ENCODE results near the gene HIVEP1.
A peak's percentile ranks its signal among the peaks of the same experiment; 100 is the strongest.
"Not testable (repeated sequence)": the region's sequence is repeated elsewhere in the genome, so short reads cannot be mapped to it uniquely, and the experiment has no call there.

The HIVEP1 gene

GRCh38 chr6:12126051-12126450, 113.9 kb downstream of the HIVEP1 start:
- no peak for DNase-seq

GRCh38 chr6:12129523-12129922, 117.4 kb downstream of the HIVEP1 start:
- no peak for DNase-seq

DNA sequence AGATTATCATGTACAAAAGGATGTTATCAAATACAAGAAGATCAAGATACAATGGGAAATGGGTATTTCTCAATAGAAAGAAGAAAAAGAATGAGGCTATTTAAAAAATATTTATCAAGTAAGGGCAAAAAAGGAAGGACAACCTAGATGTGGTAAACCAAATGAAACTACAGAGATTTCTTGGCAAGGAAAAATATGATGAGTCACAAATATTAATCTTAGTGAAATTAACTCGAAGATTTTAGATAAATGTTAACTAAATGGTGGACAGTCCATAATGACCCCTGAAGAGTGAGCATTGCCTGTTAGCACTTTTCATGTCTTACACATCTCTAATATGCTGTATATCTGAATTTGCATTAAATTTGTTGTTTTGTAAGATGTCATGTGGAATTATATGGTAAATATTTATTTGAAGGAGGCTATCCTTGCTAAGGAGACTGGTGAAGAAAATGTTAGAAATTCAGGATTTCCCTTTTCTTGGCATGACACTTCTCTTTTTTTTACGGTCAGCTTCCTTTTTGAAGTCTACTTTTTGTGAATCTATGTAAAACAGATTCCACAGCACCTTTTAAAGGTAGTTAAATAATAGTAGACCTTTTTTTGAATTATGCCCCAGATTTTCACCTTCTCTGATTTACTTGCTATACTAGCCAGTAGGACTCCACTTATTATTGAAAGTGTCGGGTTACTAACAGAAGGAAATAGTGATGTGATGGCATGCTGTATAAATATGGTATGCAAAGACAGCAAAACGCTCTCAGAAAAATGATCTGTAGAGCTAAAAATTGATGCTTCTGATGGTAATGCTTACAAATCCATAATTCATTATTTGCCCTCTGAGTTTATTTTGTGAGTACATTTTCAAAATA, 120.5 kb downstream of the HIVEP1 start:
- no peak for DNase-seq

GRCh38 chr6:12134581-12134980, 122.5 kb downstream of the HIVEP1 start:
- no peak for DNase-seq

DNA sequence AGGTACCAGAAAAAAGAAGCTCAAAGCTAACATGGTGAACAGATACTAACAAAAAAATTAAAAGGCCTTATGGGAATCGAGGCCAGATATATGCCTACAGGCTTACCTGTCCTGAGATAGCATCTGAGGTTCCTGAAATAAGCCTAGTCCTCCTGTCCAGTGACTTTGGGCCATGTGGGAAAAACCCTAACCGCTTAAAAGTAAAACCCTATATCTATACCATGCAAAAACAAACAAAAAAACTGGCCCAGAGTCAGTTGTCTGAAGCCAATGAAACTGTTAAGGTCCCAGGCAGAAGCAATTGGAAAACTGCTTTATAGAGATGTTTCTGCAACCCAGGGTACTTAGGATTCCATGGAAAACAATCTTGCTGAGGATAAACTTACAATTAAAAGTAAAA, 122.9 kb downstream of the HIVEP1 start:
- no peak for DNase-seq

GRCh38 chr6:12136905-12137304, 124.8 kb downstream of the HIVEP1 start:
- DNase-seq = no peak

- DNase-seq = no peak
Measured at GRCh38 chr6:12137480-12137879, 125.4 kb downstream of the HIVEP1 start.

GRCh38 chr6:12138381-12138780, 126.3 kb downstream of the HIVEP1 start:
- peak; percentile 25 for DNase-seq

GRCh38 chr6:12138936-12139335, 126.8 kb downstream of the HIVEP1 start:
- no peak for DNase-seq

DNA sequence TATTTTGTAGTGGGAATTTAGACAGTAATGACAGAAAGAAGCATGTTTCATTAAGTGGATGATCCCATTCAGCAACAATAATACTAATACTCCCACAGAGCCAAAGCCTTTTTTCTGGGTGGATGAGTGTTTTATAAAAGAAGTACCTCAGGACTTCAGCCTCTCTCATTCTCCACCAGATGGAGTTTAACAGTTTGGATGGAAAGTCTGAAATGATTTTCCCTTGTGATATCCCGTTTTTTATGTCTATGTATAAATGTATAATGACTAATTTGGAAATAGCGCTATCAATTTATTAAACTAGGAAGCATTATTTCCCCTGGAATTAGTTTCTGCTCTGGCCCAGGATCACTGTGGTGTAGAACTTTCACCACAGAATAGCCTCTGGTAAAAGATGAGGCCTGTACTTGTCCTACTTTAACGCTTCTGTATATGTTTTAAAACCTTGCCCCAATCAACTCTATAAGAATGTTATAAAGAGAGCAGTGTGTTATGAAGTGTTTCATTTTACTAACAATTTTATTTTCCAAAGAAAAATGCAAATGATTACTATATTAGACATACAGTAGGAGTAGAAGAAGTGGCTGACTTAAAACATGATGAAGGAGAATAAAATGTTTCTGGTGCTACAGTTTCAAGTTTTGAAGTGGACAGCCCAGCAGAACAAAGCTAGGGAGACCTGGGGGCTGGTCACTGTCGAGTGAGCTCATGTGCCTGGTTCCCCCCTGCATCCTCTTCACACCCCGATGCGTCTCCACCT, 135.6 kb downstream of the HIVEP1 start:
- no peak for DNase-seq

- DNase-seq = no peak
Measured at GRCh38 chr6:12148317-12148801, 136.2 kb downstream of the HIVEP1 start.

DNA sequence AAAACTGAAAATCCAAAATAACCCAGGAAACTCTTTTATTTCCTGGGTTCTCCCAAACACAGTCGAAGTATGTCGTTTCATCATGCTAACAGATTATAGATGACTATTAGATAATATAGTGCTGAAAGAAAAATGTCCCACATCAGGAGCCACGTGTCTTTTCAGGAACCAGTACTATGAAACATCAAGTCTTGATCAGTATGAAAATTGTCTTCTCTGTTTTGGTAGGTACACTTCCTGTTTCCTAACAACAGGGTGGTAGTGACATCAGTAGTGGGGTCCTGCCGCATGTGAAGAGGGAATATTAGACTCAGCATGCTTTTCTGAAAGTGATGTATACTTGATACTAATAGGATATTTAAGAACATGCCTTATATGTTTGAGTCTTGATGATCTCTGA, 136.7 kb downstream of the HIVEP1 start:
- no peak for DNase-seq

DNA sequence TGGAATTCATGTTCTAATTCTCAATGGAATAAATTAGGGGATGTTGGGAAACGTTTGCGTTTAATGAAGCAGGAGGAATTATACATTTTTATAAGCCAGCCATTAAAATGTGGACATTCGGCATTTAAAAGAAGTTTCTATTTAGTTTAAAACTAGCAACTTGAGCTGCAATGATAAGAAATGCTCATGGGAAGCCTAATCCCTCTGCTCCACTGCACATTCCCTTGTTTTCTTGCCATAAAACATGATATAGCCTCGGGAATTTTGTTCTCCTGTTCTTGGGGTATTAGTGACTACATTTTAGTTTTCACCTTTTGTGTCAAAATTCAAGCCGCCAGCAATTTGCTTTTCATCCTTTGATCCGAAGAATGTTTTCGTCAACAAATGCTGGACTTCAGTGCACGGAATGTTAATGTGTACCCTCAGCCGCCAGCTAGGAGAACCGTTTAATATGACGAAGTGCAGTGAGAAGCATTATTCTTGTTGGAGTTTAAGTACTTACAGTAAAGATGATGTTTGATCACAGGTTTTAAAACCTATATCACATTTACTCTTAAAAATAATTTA, 137.9 kb downstream of the HIVEP1 start:
- DNase-seq = no peak

DNA sequence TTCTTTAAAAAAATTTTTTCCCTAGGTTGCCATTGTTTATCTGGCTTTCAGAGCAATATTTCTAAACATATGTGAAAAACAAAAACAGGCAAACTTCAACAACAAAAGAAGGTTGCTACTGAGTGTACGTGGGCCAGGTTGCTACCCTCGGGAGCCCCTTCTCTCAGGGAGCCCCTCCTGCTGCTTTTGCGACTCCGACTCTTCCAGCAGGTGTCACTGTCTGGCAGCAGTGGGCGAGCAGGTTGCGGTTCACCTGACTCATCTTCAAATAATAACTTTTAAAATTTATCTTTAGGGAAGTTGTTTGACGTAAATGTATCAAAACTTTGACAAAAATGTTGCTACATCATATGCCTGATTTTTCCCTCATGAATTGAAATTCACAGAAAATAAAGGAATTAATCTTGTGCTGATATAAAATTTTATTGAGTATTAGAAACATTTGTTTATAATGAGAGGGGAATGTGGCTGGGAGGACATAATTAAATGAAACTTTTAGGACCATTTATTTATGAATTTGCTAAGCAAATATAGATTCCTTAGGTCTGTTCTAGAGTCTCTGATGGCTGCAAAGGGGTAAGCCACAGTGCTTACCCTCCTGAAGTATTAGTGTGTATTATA, 138.8 kb downstream of the HIVEP1 start:
- DNase-seq = peak; percentile 55

GRCh38 chr6:12151433-12151820, 139.3 kb downstream of the HIVEP1 start:
- no peak for DNase-seq

GRCh38 chr6:12152023-12152970, 140.2 kb downstream of the HIVEP1 start:
- DNase-seq = no peak

- not testable (repeated sequence) for DNase-seq
Measured at GRCh38 chr6:12155769-12156168, 143.7 kb downstream of the HIVEP1 start.

DNA sequence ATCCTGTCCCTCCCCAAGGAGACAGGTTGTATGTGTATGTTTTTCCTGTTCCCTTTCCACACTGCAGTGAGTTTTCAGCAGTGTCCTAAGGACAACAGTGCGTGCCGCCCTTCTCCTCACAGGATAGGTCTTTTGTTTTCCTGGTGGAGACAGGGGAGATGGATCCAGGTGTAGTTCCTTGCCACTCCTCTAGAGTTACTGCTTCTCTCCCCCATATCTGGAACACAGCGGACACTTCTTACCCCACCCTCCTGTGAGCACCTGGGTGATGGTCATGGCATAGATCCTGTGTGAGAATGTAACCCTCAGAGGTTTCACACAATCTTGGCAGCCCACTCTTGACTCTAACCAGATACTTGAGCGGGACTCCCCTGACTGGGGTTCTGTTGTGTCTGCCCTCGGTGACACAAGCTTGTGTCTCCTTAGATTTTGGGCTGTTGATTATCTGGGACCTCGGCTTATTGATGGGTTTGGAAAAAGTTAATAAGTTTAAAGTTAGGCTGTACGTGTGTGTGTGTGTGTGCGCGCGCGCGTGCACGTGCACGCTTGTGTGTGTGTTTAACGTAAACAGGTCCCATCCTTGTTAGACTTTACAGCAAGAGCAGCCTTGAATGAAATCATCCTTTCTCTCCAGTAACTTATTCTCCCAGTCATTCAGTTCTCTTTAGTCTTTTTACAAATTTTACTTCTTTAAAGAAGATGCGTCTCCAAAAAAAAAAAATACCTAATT, 146.7 kb downstream of the HIVEP1 start:
- no peak for DNase-seq

GRCh38 chr6:12160326-12160725, 148.2 kb downstream of the HIVEP1 start:
- DNase-seq = no peak

DNA sequence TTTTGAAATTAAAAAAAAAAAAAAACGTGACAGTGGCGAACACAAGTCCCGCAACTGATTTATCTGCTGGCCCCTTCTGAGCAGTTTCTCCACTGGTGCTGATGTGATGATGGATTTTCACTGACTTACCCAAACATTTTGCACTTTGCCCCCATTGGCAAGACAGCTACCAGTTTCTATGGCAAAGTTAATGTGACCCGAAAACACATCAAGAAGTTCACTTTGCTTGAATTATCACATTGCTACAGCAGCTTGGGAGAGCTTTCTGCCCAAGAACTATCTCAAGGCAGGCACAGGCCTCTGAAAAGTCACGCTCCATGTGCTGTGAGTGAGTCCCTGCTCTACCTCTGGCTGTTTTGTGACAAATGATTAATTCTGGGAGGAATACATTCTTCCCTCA, 150.1 kb downstream of the HIVEP1 start:
- no peak for DNase-seq

- no peak for DNase-seq
Measured at GRCh38 chr6:12163149-12163548, 151.0 kb downstream of the HIVEP1 start.

All from stimulated activated CD4-positive, alpha-beta T cell treated with anti-CD3 and anti-CD28 coated beads, Interleukin-4, amount 100 ng/mL, for 24 hours (primary cell).